Loucy (cell line): Measurements from ENCODE around the gene HSH2D.

Experiments used
- H2AFZ ChIP-seq: fragments of 200-600 bp; sonication (generic); 2 replicates; pipeline ENCODE4 v1.6.0; 2016; ENCODE audit warnings: antibody characterized with exemption, mild to moderate bottlenecking, low read length, moderate library complexity
- H3F3A ChIP-seq: fragments of 200-600 bp; 2 replicates; pipeline ENCODE4 v1.6.0; 2016; ENCODE audit warnings: antibody characterized with exemption, low read depth, mild to moderate bottlenecking
- H3K27me3 ChIP-seq: fragments of 200-600 bp; sonication (generic); 2 replicates; pipeline ENCODE4 v1.6.1; 2014; ENCODE audit warnings: low read length, mild to moderate bottlenecking; ENCODE audit not compliant: insufficient read depth, poor library complexity, severe bottlenecking
- H3K36me3 ChIP-seq: fragments of 200-600 bp; sonication (generic); 2 replicates; pipeline ENCODE4 v1.6.1; 2016; ENCODE audit warnings: low read length; ENCODE audit not compliant: insufficient read depth
- H3K4me1 ChIP-seq: fragments of 200-600 bp; sonication (generic); 2 replicates; pipeline ENCODE4 v1.5.1; 2014; ENCODE audit warnings: low read length, mild to moderate bottlenecking; ENCODE audit not compliant: insufficient read depth, poor library complexity, severe bottlenecking
- H3K4me2 ChIP-seq: fragments of 200-600 bp; sonication (generic); 2 replicates; pipeline ENCODE4 v1.6.0; 2014; ENCODE audit warnings: antibody characterized with exemption, low read length, low read depth, mild to moderate bottlenecking; ENCODE audit not compliant: poor library complexity, severe bottlenecking
- H3K4me3 ChIP-seq: fragments of 200-600 bp; sonication (generic); 2 replicates; pipeline ENCODE4 v1.5.1; 2014; ENCODE audit warnings: low read length, mild to moderate bottlenecking, mixed read lengths; ENCODE audit not compliant: poor library complexity, severe bottlenecking
- H3K79me2 ChIP-seq: fragments of 200-600 bp; sonication (generic); 2 replicates; pipeline ENCODE4 v1.6.1; 2014; ENCODE audit warnings: low read length; ENCODE audit not compliant: insufficient read depth
- H3K9ac ChIP-seq: fragments of 200-600 bp; sonication (generic); 2 replicates; pipeline ENCODE4 v1.6.0; 2014; ENCODE audit warnings: mild to moderate bottlenecking, low read depth, low read length, moderate library complexity; ENCODE audit not compliant: poor library complexity, severe bottlenecking
- H3K9me2 ChIP-seq: fragments of 200-600 bp; sonication (generic); replicated peaks from 2 replicates; pipeline ENCODE4 v1.6.1; 2016; ENCODE audit warnings: low read depth, low read length, mixed read lengths
- H3K9me3 ChIP-seq: fragments of 200-600 bp; sonication (generic); 2 replicates; pipeline ENCODE4 v1.6.1; 2014; ENCODE audit warnings: mild to moderate bottlenecking, antibody characterized with exemption, low read length, low read depth; ENCODE audit not compliant: insufficient read depth
- H4K20me1 ChIP-seq: fragments of 200-600 bp; sonication (generic); 2 replicates; pipeline ENCODE4 v1.6.0; 2014; ENCODE audit warnings: antibody characterized with exemption, low read length, mild to moderate bottlenecking; ENCODE audit not compliant: insufficient read depth, poor library complexity, severe bottlenecking
- CTCF ChIP-seq: fragments of 200-600 bp; sonication (generic); conservative IDR thresholded peaks from 2 replicates; pipeline ENCODE4 v1.5.1; 2014; ENCODE audit warnings: mild to moderate bottlenecking, antibody characterized with exemption, low read length
- EZH2phosphoT487 ChIP-seq: fragments of 200-600 bp; IDR thresholded peaks from 2 replicates; pipeline ENCODE4 v1.6.1; 2018; ENCODE audit warnings: antibody characterized with exemption, mild to moderate bottlenecking, moderate library complexity, borderline replicate concordance

The HSH2D gene

GRCh38 chr19:16207490-16208025, 64.1 kb downstream of the HSH2D start:
- no peaks in the 10 kb centered on the region for H3F3A ChIP-seq
- H3K4me1 ChIP-seq = peaks cover 4% of the 10 kb centered on the region
- H3K36me3 ChIP-seq = peaks cover 27% of the 10 kb centered on the region; the same call in 1 of the 2 replicates
- no peaks in the 10 kb centered on the region for H3K9me2 ChIP-seq
- no peak for TF ChIP-seq CTCF
- TF ChIP-seq EZH2phosphoT487 = no peak
- H3K79me2 ChIP-seq = peaks cover 11% of the 10 kb centered on the region; the same call in 1 of the 2 replicates
- H3K4me2 ChIP-seq = no peak overlapping the region
- H2AFZ ChIP-seq = no peak overlapping the region
- H3K27me3 ChIP-seq = no peaks in the 10 kb centered on the region
- no peaks in the 10 kb centered on the region for H3K9me3 ChIP-seq
- no peak overlapping the region for H3K9ac ChIP-seq
- H3K4me3 ChIP-seq = no peak overlapping the region
- no peaks in the 10 kb centered on the region for H4K20me1 ChIP-seq
